Activated naive CD8-positive, alpha-beta T cell treated with anti-CD3 and anti-CD28 coated beads, Interleukin-2, amount 50 U/mL, for 16 hours (primary cell): ENCODE results near the gene SETBP1.

ENCODE experiments used
- DNase-seq: peaks from one replicate; pipeline ENCODE4 v3.0.0-alpha.2; 2020; ENCODE audit warnings: low read depth, low spot score

Gene SETBP1

DNA sequence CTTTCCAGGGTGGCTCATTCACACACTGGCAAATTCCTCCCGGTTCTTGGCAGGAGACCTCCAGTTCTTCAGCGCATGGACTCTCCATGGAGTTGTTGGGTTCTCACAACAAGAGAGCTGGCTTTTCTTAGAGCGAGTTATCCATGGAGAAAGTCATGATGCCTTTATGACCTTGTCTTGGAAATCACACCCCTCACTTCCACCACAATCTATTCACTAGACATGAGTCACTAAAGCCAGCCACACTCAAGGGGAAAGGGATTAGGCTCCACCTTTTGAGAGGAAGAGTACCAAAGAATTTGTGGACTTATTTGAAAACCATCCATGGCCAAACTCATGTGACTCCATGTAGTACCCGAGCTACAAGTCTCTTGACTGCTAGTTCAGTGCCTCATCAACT, 160.5 kb downstream of the SETBP1 start:
- no peak for DNase-seq

GRCh38 chr18:44841752-44842587, 161.3 kb downstream of the SETBP1 start:
- DNase-seq = no peak

DNA sequence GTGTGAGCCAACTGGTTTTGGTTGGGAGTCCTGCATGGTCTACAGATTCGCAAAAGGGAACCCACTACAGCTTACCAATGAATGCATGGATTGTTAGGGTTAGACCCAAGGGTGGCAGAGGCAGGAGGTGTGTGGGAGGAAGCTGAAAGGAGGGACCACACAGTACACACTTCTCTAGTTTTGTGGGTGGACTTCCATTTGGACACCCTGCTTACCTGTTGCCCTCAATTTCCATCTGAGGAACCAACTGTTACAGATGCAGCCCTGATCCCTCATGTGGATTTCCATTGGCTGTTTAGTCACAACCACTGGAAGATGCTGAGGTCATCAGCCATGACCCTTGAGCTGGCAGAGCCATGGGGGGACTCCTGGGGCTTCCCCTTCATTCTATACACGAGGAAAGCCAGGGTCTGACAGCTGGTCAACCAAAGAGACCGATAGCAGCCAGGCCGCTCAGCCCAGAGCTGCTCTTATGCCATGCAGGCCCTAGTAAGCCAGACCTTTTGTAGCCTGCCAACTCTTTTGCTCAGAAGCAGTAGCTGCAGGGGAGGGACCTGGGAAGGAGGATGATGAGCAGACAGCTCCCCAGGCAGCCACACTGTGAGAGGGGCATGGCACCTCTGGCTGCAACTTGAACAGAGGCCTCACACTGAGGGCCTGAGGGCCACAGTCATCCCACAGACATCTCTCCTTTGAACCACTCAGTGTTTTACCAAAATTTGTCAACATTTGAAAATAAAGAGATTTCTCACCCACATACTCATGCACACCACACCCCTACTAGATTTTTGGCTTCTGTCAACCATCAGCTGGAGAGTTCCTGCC, 162.1 kb downstream of the SETBP1 start:
- DNase-seq = no peak

- DNase-seq = no peak
Measured at GRCh38 chr18:44844486-44844885, 163.8 kb downstream of the SETBP1 start.

DNA sequence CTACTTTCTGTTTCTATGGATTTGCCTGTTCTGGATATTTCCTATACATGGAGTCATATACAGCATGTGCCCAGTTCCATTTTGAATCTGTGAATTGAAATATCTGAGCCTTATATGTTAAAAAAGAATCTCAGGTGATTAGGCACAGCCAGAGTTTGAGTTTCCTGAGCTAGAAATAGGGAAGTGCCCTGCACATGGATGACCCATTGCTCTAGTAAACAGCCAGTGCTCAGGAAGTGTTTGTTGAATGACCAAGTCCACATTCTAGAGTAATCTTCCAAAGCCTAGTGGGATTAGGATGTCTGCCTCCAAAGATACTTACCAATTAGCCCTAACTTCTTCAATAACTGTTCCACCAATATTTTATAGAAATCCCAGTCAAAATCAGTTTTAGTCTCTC, 165.8 kb downstream of the SETBP1 start:
- no peak for DNase-seq

DNA sequence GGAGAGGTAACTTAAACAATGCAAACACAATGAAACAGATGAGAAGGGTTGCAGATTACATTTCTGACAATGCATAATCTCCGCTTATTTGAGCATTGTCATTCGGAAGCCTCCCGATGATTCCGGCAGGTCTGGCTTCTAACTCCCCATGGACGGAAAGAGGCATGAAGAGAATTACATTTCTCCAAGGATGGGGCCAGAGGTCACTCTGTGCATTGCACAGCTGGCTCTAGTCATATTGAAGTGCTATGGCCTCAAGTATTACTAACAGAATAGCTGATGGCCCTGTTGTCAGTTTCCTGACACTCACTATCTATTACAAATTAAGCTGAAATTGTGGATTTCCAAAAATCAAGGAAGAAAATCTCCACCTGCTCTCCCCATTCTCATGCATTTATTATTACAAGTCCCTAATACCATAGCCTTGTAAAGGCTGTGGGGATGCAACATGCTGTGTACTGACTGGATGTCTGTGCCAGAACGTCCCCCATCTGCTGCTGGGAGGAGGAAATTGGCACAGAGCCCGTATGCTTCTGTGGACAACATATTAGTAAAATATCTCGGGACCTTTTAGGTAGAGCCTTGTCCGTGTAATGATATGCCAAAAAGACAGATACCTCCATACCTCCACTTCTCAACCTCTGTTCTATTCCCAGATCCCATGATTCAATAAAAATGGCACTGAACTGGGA, 168.1 kb downstream of the SETBP1 start:
- no peak for DNase-seq

DNA sequence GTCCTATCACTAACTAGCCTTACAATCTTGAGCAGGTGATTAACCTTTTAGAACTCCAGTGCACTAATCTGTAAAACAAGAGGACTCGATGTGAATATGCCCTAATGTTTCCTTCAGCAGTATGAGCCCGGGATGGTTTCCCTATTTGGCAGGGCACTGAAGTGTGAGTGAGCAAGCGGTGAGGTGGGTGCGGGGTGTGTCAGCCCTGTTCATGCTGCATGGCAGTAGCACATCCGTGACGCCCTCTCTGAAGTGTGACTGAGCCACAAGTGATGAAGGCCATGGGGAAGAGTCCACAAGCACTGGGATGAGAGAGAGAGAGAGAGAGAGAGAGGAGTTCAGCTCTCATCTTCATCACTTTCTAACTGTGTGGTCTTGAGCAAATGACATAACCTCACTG, 168.7 kb downstream of the SETBP1 start:
- DNase-seq = no peak

DNA sequence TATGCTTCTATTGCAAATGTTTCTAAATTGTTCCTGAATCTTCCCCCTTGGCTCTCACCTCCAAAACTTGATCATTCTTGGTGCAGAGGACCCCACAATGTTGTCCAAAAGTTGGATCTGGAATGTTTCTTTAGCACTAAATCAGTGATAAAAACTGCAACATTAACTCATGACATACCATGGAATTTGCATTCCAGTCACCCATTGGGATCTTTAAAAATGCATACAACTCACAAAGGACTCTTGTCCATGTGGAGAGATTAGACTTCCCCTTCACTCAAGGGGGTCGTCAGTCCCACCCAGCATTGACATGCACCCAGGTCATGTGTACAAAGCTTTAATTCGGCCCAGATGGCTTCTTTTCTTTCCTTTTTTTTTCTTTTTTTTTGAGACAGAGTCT, 169.3 kb downstream of the SETBP1 start:
- no peak for DNase-seq

GRCh38 chr18:44851856-44852621, 171.4 kb downstream of the SETBP1 start:
- DNase-seq = no peak

- no peak for DNase-seq
Measured at GRCh38 chr18:44852818-44853217, 172.1 kb downstream of the SETBP1 start.

GRCh38 chr18:44853430-44853829, 172.7 kb downstream of the SETBP1 start:
- no peak for DNase-seq

DNA sequence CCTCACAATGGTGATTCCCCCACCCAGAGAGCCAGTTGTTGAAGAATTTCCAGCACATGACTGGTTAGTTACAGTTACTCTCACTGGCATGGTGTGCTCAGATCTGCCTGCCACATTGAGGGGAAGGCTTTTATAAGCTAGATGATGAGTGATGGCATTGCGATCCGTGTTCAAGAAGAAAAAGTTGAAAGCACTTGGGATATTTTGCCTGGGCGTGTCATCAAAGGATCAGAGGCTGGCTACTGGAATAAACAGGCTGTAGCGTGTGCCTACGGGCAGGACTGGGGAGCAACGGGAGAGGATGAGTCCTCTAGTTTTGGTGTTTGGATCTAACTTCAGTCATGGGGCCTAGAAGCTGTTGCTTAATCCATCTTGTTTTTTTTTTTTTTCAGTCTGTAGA, 175.0 kb downstream of the SETBP1 start:
- DNase-seq = no peak

GRCh38 chr18:44856157-44856556, 175.5 kb downstream of the SETBP1 start:
- DNase-seq = no peak

- no peak for DNase-seq
Measured at GRCh38 chr18:44857081-44857480, 176.4 kb downstream of the SETBP1 start.

DNA sequence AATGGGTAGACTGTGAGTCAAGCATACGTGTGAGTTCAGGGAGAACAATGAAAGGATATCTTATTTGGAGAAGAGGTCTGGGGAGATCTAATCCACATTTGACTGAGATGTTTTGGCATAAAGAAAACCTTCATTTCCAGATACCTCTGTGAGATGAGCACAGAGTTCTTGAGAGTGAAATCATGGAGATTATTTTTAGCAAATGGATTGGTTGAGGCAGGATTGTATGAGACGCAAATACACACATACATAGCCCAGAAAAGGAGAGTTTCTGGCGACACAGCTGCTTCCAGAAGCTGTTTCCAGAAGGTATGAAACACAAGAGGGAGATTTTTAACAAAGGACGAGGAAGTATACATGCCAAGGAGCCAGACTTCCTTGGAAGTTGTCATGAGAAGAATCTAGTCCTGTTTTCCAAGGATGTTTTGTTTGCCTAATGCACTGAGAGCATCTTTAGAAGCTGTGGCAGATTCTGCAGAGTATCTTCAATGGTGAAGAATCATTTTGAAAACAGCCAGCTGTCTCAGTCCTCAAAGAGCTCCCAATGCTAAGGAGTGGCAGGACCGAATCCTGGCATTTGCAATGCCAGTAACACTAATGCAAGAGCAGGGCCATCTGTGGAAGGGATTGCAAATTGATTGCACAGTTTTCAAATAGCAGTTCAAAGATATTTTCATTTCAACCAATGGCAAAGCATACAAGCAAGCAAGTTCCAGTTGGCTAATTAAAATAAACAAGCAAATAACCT, 177.2 kb downstream of the SETBP1 start:
- DNase-seq = no peak

DNA sequence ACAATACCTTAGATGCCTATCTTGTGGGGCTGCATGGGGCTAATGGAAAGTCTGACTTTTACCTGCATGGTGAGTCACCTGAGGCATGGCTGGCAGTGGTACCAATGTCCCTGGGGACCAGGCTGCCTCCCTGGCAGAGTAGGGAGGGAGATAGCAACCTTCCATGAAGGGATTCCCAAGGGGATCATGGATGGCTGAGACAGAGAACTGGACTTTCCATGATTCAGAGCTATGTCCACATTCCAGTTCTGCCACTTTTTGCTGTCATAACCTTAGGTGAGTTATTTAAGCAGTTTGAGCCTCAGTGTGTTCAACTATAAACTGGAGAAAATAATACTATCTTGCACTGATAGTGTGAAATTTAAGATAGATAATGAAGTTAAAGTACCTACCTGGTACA, 178.6 kb downstream of the SETBP1 start:
- DNase-seq = no peak

DNA sequence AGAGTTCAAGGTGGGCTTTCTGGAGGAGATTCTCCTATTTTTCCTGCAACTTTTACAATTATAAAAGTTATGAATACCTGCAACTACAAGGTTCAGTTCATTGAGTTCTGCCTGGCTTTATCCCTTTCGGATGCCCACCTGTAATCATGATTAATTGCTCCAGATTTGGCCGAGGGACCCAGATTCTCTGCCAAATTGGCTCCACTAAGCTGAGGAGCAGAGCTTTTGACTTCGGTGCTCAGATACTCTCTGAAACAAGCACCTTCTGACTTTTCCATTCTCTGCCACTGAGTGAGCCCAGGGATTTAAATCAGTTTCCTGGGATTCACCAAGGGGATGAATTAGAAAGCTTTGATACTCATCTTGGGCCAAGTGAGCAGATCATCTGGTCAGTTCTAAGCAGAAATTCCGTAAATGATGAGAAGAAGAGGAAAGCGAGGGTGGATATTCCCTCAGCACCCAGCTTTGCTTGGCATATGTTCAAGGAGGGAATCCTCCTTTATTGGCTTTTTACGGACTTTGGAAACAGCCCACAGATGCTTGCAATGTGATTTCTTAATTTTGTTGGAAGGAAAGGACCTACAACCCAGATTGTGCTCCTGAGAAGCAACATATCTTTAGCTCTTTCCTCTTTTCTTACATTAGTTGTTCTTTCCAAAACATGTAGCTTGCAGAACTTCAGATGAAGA, 179.2 kb downstream of the SETBP1 start:
- no peak for DNase-seq

DNA sequence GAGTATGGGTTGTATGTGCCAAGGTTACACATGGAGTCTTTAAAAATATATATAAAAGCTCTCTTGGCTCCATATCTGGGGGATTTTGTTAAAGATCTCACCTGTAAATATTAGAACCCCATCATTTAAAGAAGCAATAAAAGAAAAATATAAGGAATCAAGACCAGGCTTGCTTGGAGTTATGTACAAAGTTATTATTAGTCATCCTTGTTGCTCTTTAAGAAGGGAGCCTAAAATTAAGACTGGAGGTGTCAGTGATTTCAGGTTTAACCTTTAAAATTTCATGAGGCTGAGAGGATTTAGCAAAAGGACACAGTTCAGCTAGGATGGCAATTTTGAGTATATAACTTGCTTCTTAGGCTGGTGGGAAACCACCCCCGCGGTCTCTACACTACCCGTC, 181.4 kb downstream of the SETBP1 start:
- no peak for DNase-seq

GRCh38 chr18:44866103-44866502, 185.4 kb downstream of the SETBP1 start:
- no peak for DNase-seq

- no peak for DNase-seq
Measured at GRCh38 chr18:44869533-44869932, 188.8 kb downstream of the SETBP1 start.
